Measurements from ENCODE around the gene ZNF276.

The ZNF276 gene

GRCh38 chr16:89786474-89787364 is 65.4 kb downstream of the ZNF276 start:
- Histone ChIP-seq H3K4me3 (IDR thresholded peaks at IDR 0.05; ENCODE audit: insufficient read depth, low read depth, low read length) (no peak overlapping the region), H3K4me2 (no peak overlapping the region), H3K27me3 (ENCODE audit: insufficient read depth, low read depth) (no peaks in the 10 kb centered on the region), H3K36me3 (ENCODE audit: insufficient read depth) (peaks cover 27% of the 10 kb centered on the region; the same call in 1 of the 2 replicates), H4K20me1 (ENCODE audit: insufficient read depth) (no peaks in the 10 kb centered on the region), H3K9ac (no peak overlapping the region), H2AFZ (ENCODE audit: low read depth) (no peak overlapping the region), H3K27ac (no peak overlapping the region), H3K79me2 (ENCODE audit: insufficient read depth, low read depth) (0 out of 2 replicates have a peak, but pooled peaks cover 16% of the 10 kb centered on the region), H3K4me1 (ENCODE audit: low read depth, poor library complexity, severe bottlenecking) (no peaks in the 10 kb centered on the region)
- TF ChIP-seq CTCF (conservative IDR thresholded peaks at IDR 0.05; ENCODE audit: low read depth, low read length) = no peak

- Histone ChIP-seq H2AFZ (ENCODE audit: low read depth) (no peak overlapping the region), H3K4me3 (IDR thresholded peaks at IDR 0.05; ENCODE audit: insufficient read depth, low read depth, low read length) (no peak overlapping the region), H3K79me2 (ENCODE audit: insufficient read depth, low read depth) (0 out of 2 replicates have a peak, but pooled peaks cover 16% of the 10 kb centered on the region), H4K20me1 (ENCODE audit: insufficient read depth) (no peaks in the 10 kb centered on the region), H3K4me1 (ENCODE audit: low read depth, poor library complexity, severe bottlenecking) (no peaks in the 10 kb centered on the region), H3K27me3 (ENCODE audit: insufficient read depth, low read depth) (no peaks in the 10 kb centered on the region), H3K9ac (no peak overlapping the region), H3K4me2 (no peak overlapping the region), H3K27ac (no peak overlapping the region), H3K36me3 (ENCODE audit: insufficient read depth) (peaks cover 30% of the 10 kb centered on the region; the same call in 1 of the 2 replicates)
- no peak for TF ChIP-seq CTCF (conservative IDR thresholded peaks at IDR 0.05; ENCODE audit: low read depth, low read length)
Observed at GRCh38 chr16:89787365-89787805, 66.0 kb downstream of the ZNF276 start.
